C4-2B (cell line): ENCODE data around the gene SP140L.

ENCODE experiments used
- ZFX ChIP-seq: fragments of 450-650 bp; IDR thresholded peaks from 2 replicates; pipeline ENCODE4 v1.6.1; 2017
- TF ChIP-seq, protein P1 (sequence below): fragments of 450-650 bp; conservative IDR thresholded peaks from 2 replicates; pipeline ENCODE4 v1.5.1; 2017; ENCODE audit warnings: mild to moderate bottlenecking

DNA sequence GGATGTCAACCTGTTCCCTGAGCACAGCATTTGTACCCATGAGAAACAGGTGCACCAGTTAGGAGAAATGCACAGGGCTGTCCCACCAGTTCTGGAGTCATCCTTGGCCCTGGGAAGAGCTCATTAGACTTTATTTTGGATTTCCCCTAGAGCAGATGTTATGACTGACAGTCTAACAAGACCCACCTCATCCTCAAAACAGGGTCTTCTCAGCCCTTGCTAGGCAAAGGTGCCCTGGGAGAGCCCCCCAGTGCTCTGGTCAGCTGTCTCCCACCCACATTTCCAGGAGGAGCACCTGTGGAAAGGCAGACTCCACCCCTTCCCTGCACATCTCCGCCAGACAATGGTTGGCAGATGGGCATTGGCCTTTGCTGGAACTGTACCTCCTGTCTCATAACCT, 83.3 kb downstream of the SP140L start:
- TF ChIP-seq, protein P1, sequence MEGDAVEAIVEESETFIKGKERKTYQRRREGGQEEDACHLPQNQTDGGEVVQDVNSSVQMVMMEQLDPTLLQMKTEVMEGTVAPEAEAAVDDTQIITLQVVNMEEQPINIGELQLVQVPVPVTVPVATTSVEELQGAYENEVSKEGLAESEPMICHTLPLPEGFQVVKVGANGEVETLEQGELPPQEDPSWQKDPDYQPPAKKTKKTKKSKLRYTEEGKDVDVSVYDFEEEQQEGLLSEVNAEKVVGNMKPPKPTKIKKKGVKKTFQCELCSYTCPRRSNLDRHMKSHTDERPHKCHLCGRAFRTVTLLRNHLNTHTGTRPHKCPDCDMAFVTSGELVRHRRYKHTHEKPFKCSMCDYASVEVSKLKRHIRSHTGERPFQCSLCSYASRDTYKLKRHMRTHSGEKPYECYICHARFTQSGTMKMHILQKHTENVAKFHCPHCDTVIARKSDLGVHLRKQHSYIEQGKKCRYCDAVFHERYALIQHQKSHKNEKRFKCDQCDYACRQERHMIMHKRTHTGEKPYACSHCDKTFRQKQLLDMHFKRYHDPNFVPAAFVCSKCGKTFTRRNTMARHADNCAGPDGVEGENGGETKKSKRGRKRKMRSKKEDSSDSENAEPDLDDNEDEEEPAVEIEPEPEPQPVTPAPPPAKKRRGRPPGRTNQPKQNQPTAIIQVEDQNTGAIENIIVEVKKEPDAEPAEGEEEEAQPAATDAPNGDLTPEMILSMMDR: no peak
- TF ChIP-seq ZFX: no peak
